ENCODE data around the gene SEC22C. TPM values are rescaled to one million over a fixed set of nuclear protein-coding genes. Genes with fewer than 3 reads are reported as not detected.

The SEC22C gene
- total RNA-seq, 5 donors from 2014 or later (not counting 1 experiment from before 2014, with no cell fraction given) = 50.1 to 71.2 (median 53.6) TPM

DNA sequence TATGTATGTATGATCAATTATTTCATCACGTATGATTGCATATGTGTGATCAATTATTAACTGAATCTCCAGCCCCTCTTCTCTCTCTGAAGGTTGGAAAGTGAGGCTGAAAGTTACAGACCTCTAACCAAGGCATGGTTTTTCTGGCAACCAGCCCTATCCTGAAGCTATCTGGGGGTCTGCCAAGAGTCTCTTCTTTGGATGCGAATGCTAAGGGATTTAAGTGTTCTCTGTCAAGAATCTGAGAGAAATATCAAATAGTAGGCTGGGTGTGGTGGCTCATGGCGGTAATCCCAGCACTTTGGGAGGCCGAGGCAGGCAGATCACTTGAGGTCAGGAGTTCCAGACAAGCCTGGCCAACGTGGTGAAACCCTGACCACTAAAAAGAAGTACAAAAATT lies 26.8 kb upstream of the SEC22C start:
- ChIA-PET CTCF (no interaction called here), POLR2A (no interaction called here)
- H3K27ac ChIP-seq (ENCODE audit: low read length) = no peak overlapping the region
- no peaks in the 10 kb centered on the region for H3K27me3 ChIP-seq (replicated peaks in 1 of 2; ENCODE audit: control insufficient read depth in 2 of 2, extremely low read depth in 1 of 2, insufficient read depth in 2 of 2, low read length in 1 of 2)
- H3K9me3 Mint-ChIP-seq = peaks cover 0 to 6% (median 0%) of the 10 kb centered on the region in 3 donors
- no peak overlapping the region for H3K4me3 ChIP-seq (ENCODE audit: control insufficient read depth in 1 of 2, extremely low read depth in 1 of 2, low read length in 1 of 2)
- no peaks in the 10 kb centered on the region for H3K9me3 ChIP-seq
- H3K36me3 Mint-ChIP-seq = peaks cover 32% of the 10 kb centered on the region
- ATAC-seq (replicated peaks in 1 of 4) (no peak), DNase-seq (no peak)
- WGBS (ENCODE audit: insufficient coverage) = 87% methylated on average over 3 of the region's 5 CpGs
- no peaks in the 10 kb centered on the region for H3K27me3 Mint-ChIP-seq
- H3K36me3 ChIP-seq (ENCODE audit: control insufficient read depth in 2 of 2, extremely low read depth in 1 of 2, insufficient read depth in 1 of 2, low read length in 1 of 2) = peaks cover 6 to 23% of the 10 kb centered on the region in 2 donors
- H3K4me3 Mint-ChIP-seq = no peak overlapping the region
- peaks cover 18 to 28% of the 10 kb centered on the region in 2 experiments for H3K4me1 ChIP-seq (ENCODE audit: control insufficient read depth in 1 of 2, extremely low read depth in 1 of 2, insufficient read depth in 2 of 2, low read length in 2 of 2)
- H3K4me1 Mint-ChIP-seq = peaks cover 80 to 84% (median 82%) of the 10 kb centered on the region in 3 donors
- peak overlapping the region; percentile 66 to 68 for H3K27ac Mint-ChIP-seq

DNA sequence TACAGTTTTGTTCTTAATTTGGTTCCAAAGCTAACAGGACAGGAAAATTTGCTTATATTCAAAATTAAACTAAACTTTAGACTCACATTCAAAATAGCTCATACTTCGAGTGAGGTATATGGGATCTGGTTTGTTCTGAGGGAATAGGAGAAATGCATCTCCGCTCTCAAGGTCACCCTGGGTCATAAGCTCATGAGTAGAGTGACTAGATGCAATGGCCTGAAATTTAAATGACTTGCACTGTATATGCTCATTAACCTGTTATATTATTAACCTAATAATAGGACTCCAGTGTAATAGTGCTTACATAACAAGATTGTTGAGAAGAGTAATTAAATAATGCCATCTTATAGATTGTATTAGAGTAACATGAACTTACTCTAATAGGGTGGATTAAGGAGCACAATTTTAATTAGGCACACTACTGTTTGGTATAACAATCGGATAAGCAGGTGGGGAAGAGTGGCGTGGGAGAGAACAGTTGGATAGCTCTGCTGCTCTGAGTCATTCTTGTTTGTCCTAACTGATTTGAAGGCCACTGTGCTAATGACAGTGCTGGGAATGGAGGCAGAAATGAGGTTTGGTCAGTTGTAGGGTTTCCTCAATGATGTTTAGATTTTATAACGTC lies 23.9 kb upstream of the SEC22C start:
- ATAC-seq (replicated peaks in 1 of 4) (no peak), DNase-seq (no peak)
- H3K27ac ChIP-seq (ENCODE audit: low read length) = no peak overlapping the region
- H3K4me3 ChIP-seq (ENCODE audit: control insufficient read depth in 1 of 2, extremely low read depth in 1 of 2, low read length in 1 of 2) = no peak overlapping the region
- CTCF ChIA-PET = interaction anchor here in 1 of 2 donors (1.1 kb wide), 1 partner anchor 29 kb away, joined by 3 read pairs; no protein-coding TSS in a partner anchor
- POLR2A ChIA-PET = no interaction called here
- peaks cover 6 to 24% of the 10 kb centered on the region in 2 donors for H3K36me3 ChIP-seq (ENCODE audit: control insufficient read depth in 2 of 2, extremely low read depth in 1 of 2, insufficient read depth in 1 of 2, low read length in 1 of 2)
- H3K9me3 ChIP-seq = no peaks in the 10 kb centered on the region
- H3K4me1 ChIP-seq (ENCODE audit: control insufficient read depth in 1 of 2, extremely low read depth in 1 of 2, insufficient read depth in 2 of 2, low read length in 2 of 2) = peaks cover 12 to 32% of the 10 kb centered on the region in 2 experiments
- no peaks in the 10 kb centered on the region for H3K27me3 ChIP-seq (replicated peaks in 1 of 2; ENCODE audit: control insufficient read depth in 2 of 2, extremely low read depth in 1 of 2, insufficient read depth in 2 of 2, low read length in 1 of 2)
- peaks cover 0 to 6% (median 0%) of the 10 kb centered on the region in 3 donors for H3K9me3 Mint-ChIP-seq
- H3K4me3 Mint-ChIP-seq = no peak overlapping the region
- peaks cover 42% of the 10 kb centered on the region for H3K36me3 Mint-ChIP-seq
- peaks cover 69 to 77% (median 76%) of the 10 kb centered on the region in 3 donors for H3K4me1 Mint-ChIP-seq
- 100% methylated on average over 2 of the region's 5 CpGs for WGBS (ENCODE audit: insufficient coverage)
- H3K27ac Mint-ChIP-seq = peak overlapping the region in 1 of 2 donors; percentile 63
- no peaks in the 10 kb centered on the region for H3K27me3 Mint-ChIP-seq

DNA sequence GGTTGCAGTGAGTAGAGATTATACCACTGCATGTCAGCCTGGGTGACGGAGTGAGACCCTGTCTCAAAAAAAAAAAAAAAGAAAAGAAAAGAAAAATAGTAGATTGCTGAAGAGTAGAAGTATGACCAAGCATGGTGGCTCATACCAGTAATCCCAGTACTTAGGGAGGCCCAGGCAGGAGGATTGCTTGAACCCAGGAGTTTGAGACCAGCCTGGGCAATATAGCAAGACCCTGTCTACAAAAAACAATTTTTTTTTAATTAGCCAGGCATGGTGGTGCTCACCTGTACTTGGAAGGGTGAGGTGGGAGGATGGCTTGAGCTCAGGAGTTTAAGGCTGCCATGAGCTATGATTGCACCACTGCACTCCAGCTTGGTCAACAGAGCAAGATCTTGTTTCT lies 21.2 kb upstream of the SEC22C start:
- Histone ChIP-seq H3K4me1 (ENCODE audit: control insufficient read depth in 1 of 2, extremely low read depth in 1 of 2, insufficient read depth in 2 of 2, low read length in 2 of 2) (peaks cover 13 to 29% of the 10 kb centered on the region in 2 experiments), H3K9me3 (no peaks in the 10 kb centered on the region), H3K36me3 (ENCODE audit: control insufficient read depth in 2 of 2, extremely low read depth in 1 of 2, insufficient read depth in 1 of 2, low read length in 1 of 2) (peaks cover 3 to 15% of the 10 kb centered on the region in 2 donors), H3K27me3 (replicated peaks in 1 of 2; ENCODE audit: control insufficient read depth in 2 of 2, extremely low read depth in 1 of 2, insufficient read depth in 2 of 2, low read length in 1 of 2) (no peaks in the 10 kb centered on the region), H3K4me3 (ENCODE audit: control insufficient read depth in 1 of 2, extremely low read depth in 1 of 2, low read length in 1 of 2) (no peak overlapping the region), H3K27ac (ENCODE audit: low read length) (no peak overlapping the region)
- Mint-ChIP-seq H3K27me3 (no peaks in the 10 kb centered on the region), H3K4me1 (peaks cover 58 to 63% (median 62%) of the 10 kb centered on the region in 3 donors), H3K27ac (no peak overlapping the region), H3K4me3 (peak overlapping the region in 1 of 3 donors; percentile 95), H3K36me3 (peaks cover 35% of the 10 kb centered on the region), H3K9me3 (peaks cover 0 to 6% (median 0%) of the 10 kb centered on the region in 3 donors)
- ChIA-PET CTCF (interaction anchor here (0.6 to 1.9 kb wide), 13 partner anchors 10 to 1721 kb away, joined by 3 to 12 read pairs (median 6); partner anchors contain the start of gene SEC22C (in 1 of the 2)), POLR2A (interaction anchor here (0.6 to 1.9 kb wide), 4 partner anchors 9 to 27 kb away, joined by 4 to 9 read pairs (median 6); partner anchors contain the start of gene SS18L2 (in 1 of the 2))
- no CpG with 5 or more reads among the region's 1 CpG for WGBS (ENCODE audit: insufficient coverage)
- no peak for DNase-seq
- ATAC-seq (replicated peaks in 1 of 4) = no peak

DNA sequence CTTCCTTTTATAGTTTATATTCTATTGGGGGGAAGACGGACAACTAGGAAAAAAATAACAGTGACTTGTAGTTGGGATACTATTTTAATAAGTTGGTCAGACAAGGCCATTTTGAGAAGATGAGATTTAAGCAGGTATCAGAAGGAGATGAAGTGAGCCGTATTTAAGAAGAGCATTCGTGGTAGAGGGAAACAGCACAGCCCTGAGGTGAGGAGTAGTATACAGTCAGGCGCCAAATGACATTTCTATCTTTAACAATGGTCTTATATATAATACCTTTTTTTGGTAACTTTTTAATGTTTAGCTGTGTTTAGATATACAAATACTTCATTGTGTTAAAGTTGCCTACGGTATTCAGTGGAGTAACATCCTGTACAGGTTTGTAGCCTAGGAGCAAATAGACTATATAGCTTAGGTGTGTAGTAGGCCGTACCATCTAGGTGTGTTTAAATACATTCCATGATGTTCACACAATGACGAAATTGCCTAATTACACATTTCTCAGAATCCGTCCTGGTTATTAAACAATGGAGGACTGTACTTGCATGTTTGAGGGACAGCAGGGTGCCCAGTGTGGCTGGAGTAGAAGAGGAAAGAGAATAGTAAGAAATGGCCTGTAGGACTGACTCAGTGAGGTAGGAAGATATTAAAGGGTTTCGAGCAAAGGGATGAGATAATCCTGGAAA lies 20.3 kb upstream of the SEC22C start:
- ATAC-seq (replicated peaks in 1 of 4) (no peak), DNase-seq (peak in 2 of 35 experiments; percentile 3 to 51)
- CTCF ChIA-PET = interaction anchor here (0.6 to 2.0 kb wide), 14 partner anchors 9 to 1722 kb away, joined by 3 to 12 read pairs (median 6); partner anchors contain the start of genes SEC22C (in 1 of the 2), SS18L2 (in 1 of the 2) and VIPR1 (in 1 of the 2)
- H3K27ac Mint-ChIP-seq = peak overlapping the region; percentile 93 to 99
- peak overlapping the region; percentile 17 for H3K27ac ChIP-seq (ENCODE audit: low read length)
- peaks cover 27% of the 10 kb centered on the region for H3K36me3 Mint-ChIP-seq
- no peaks in the 10 kb centered on the region for H3K27me3 ChIP-seq (replicated peaks in 1 of 2; ENCODE audit: control insufficient read depth in 2 of 2, extremely low read depth in 1 of 2, insufficient read depth in 2 of 2, low read length in 1 of 2)
- peaks cover 13 to 28% of the 10 kb centered on the region in 2 experiments for H3K4me1 ChIP-seq (ENCODE audit: control insufficient read depth in 1 of 2, extremely low read depth in 1 of 2, insufficient read depth in 2 of 2, low read length in 2 of 2)
- H3K27me3 Mint-ChIP-seq = no peaks in the 10 kb centered on the region
- H3K9me3 Mint-ChIP-seq = peaks cover 0 to 6% (median 0%) of the 10 kb centered on the region in 3 donors
- 40% methylated on average over 1 of the region's 9 CpGs for WGBS (ENCODE audit: insufficient coverage)
- peaks cover 51 to 57% (median 55%) of the 10 kb centered on the region in 3 donors for H3K4me1 Mint-ChIP-seq
- H3K9me3 ChIP-seq = no peaks in the 10 kb centered on the region
- peak overlapping the region in 1 of 2 donors; percentile 95 for H3K4me3 ChIP-seq (ENCODE audit: control insufficient read depth in 1 of 2, extremely low read depth in 1 of 2, low read length in 1 of 2)
- H3K36me3 ChIP-seq (ENCODE audit: control insufficient read depth in 2 of 2, extremely low read depth in 1 of 2, insufficient read depth in 1 of 2, low read length in 1 of 2) = peaks cover 3 to 10% of the 10 kb centered on the region in 2 donors
- peak overlapping the region; percentile 93 to 95 (median 94) for H3K4me3 Mint-ChIP-seq
- POLR2A ChIA-PET = interaction anchor here (0.6 to 2.3 kb wide), 6 partner anchors 10 to 416 kb away, joined by 3 to 9 read pairs (median 4); partner anchors contain the start of gene SS18L2 (in 1 of the 2)

DNA sequence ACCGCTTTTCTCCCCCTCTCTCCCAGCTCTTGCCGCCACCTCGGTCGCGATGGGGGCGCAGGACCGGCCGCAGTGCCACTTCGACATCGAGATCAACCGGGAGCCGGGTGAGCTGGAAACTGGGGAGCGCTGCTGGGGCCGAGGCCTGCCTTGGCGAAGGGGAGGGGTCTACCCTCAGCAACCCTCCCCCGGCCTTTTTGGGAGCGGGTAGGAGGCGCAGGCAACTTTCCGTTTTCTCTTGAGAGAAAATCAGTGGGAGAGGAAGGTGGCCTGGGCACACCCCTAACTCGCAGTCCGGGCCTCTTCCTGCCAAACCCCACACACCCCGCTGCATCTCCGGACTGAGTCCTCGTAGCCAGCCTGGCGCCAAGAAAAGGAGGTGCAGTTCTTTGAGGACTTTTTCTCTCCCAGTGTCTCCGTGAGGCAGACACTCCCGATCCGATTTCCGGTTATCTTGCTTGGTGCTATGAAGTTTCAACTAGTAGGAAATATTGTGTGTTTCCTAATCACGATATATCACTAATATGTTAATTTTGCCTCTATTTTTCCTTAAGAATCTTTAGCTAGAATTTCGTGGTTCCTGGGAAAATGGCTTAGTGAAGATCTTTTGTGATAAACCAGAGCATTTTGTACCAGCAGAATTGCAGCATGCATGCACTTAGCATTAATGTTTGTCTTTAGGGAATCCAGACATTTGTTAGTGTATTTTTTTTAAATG lies 19.4 kb upstream of the SEC22C start:
- 0% methylated on average over 6 of the region's 31 CpGs for whole genome bisulfite sequencing (ENCODE audit: insufficient coverage)
- H3K27ac ChIP-seq (ENCODE audit: low read length) = peak overlapping the region; percentile 83
- H3K36me3 ChIP-seq (ENCODE audit: control insufficient read depth in 2 of 2, extremely low read depth in 1 of 2, insufficient read depth in 1 of 2, low read length in 1 of 2) = peaks cover 5 to 7% of the 10 kb centered on the region in 2 donors
- peak overlapping the region; percentile 86 to 95 for H3K4me3 ChIP-seq (ENCODE audit: control insufficient read depth in 1 of 2, extremely low read depth in 1 of 2, low read length in 1 of 2)
- Mint-ChIP-seq H3K27me3 (no peaks in the 10 kb centered on the region), H3K4me3 (peak overlapping the region; percentile 93 to 95 (median 94)), H3K36me3 (peaks cover 24% of the 10 kb centered on the region), H3K4me1 (peaks cover 45 to 52% (median 50%) of the 10 kb centered on the region in 3 donors), H3K9me3 (peaks cover 0 to 6% (median 0%) of the 10 kb centered on the region in 3 donors), H3K27ac (peak overlapping the region; percentile 93 to 99)
- H3K9me3 ChIP-seq = no peaks in the 10 kb centered on the region
- peak in 23 of 35 experiments; percentile 4 to 58 (median 26) for DNase-seq
- CTCF ChIA-PET = interaction anchor here (0.6 to 2.0 kb wide), 9 partner anchors 10 to 99 kb away, joined by 3 to 17 read pairs (median 6); partner anchors contain the start of genes SEC22C (in 1 of the 2) and VIPR1 (in 1 of the 2)
- ATAC-seq (replicated peaks in 1 of 4) = peak; percentile 9 to 32 (median 21)
- peaks cover 13 to 25% of the 10 kb centered on the region in 2 experiments for H3K4me1 ChIP-seq (ENCODE audit: control insufficient read depth in 1 of 2, extremely low read depth in 1 of 2, insufficient read depth in 2 of 2, low read length in 2 of 2)
- POLR2A ChIA-PET = interaction anchor here (0.5 to 2.3 kb wide), 16 partner anchors 9 to 695 kb away, joined by 3 to 21 read pairs (median 4); partner anchors contain the start of genes SEC22C (in 2 of the 2) and SS18L2 (in 2 of the 2)
- H3K27me3 ChIP-seq (replicated peaks in 1 of 2; ENCODE audit: control insufficient read depth in 2 of 2, extremely low read depth in 1 of 2, insufficient read depth in 2 of 2, low read length in 1 of 2) = no peaks in the 10 kb centered on the region

Data from T-cell (primary cell).